Panc1 (cell line): ENCODE measurements around the gene XRCC2. TPM values are rescaled to one million over a fixed set of nuclear protein-coding genes. Genes with fewer than 3 reads are reported as not detected.
A peak's percentile ranks its signal among the peaks of the same experiment; 100 is the strongest.

Source experiments
- ATAC-seq: fragments of 200-7000 bp; cut with Tn5 transposase; 2 replicates; pipeline ENCODE4 v1.9.1; 2020; ENCODE audit warnings: mild to moderate bottlenecking, moderate library complexity
- BruUV-seq: library from RNA; stranded (reverse); fragments of 400-500 nt; replicated peaks from 2 replicates; lab custom pipeline; 2021; lab: Mats Ljungman, UMichigan
- CTCF ChIA-PET: fragments of 300-600 bp; sonication (Branson Sonifier 250); formaldehyde crosslinking; loops from one replicate; lab custom pipeline; 2022; ENCODE audit warnings: antibody characterized with exemption; lab: Charles Lee
- POLR2A ChIA-PET: fragments of 300-600 bp; sonication (Branson Sonifier 250); formaldehyde crosslinking; loops from one replicate; lab custom pipeline; 2022; ENCODE audit warnings: antibody characterized with exemption; lab: Charles Lee
- DNase-seq: peaks from one replicate; pipeline ENCODE4 v3.0.0-alpha.2; 2010; ENCODE audit warnings: low read depth, low spot score
- H3K27ac ChIP-seq: 2 replicates; pipeline ENCODE4 v1.5.1; 2011; ENCODE audit warnings: mild to moderate bottlenecking, low read length, inconsistent platforms
- H3K27me3 ChIP-seq: fragments of 200-500 bp; sonication (Bioruptor generic); 2 replicates; pipeline ENCODE4 v1.6.0; 2014; ENCODE audit warnings: low read length, inconsistent platforms; ENCODE audit not compliant: control insufficient read depth, insufficient read depth
- H3K36me3 ChIP-seq: fragments of 200-500 bp; sonication (Bioruptor generic); 2 replicates; pipeline ENCODE4 v1.5.1; 2014; ENCODE audit warnings: inconsistent platforms, mild to moderate bottlenecking, low read length, moderate library complexity; ENCODE audit not compliant: control insufficient read depth, insufficient read depth
- H3K4me1 ChIP-seq: 2 replicates; pipeline ENCODE4 v1.5.1; 2011; ENCODE audit warnings: inconsistent platforms, mild to moderate bottlenecking, low read length, moderate library complexity; ENCODE audit not compliant: control insufficient read depth, insufficient read depth
- H3K4me3 ChIP-seq, 2 experiments: 2 replicates each; pipeline ENCODE4 v1.5.1; 2011 to 2012; ENCODE audit warnings: low read depth in 2 of 2, low read length in 2 of 2, mild to moderate bottlenecking in 2 of 2, inconsistent platforms in 1 of 2, moderate library complexity in 1 of 2
- H3K9me3 ChIP-seq: fragments of 200-500 bp; sonication (Bioruptor generic); 2 replicates; pipeline ENCODE4 v1.5.1; 2014; ENCODE audit warnings: low read depth, mild to moderate bottlenecking, inconsistent platforms, low read length, moderate library complexity; ENCODE audit not compliant: control insufficient read depth, insufficient read depth
- POLR2AphosphoS5 ChIP-seq: IDR thresholded peaks from 2 replicates; pipeline ENCODE4 v1.6.1; 2012; ENCODE audit warnings: mild to moderate bottlenecking, low read depth, low read length, moderate library complexity
- SIN3A ChIP-seq: IDR thresholded peaks from 2 replicates; pipeline ENCODE4 v1.6.1; 2012; ENCODE audit warnings: low read depth, mild to moderate bottlenecking, low read length, moderate library complexity, borderline replicate concordance; ENCODE audit not compliant: insufficient read depth
- TCF7L2 ChIP-seq: IDR thresholded peaks from 2 replicates; pipeline ENCODE4 v1.6.1; 2011; ENCODE audit warnings: mild to moderate bottlenecking, low read depth, low read length, inconsistent platforms
- in situ Hi-C: cut with HindIII; loops from 2 replicates; pipeline ENCODE4 v1.10.0; 2016; ENCODE audit warnings: low sequenced_read_pairs, low pct_unique_long_range_greater_than_20kb
- intact Hi-C: fragments of 100-400 bp; cut with micrococcal nuclease; formaldehyde crosslinking; loops from one replicate; pipeline ENCODE4 v1.10.0; 2022; ENCODE audit not compliant: unreplicated experiment
- total RNA-seq: library from RNA; stranded (reverse); gene quantifications from one replicate; pipeline ENCODE4 v1.2.1, GENCODE V29; 2021; ENCODE audit not compliant: unreplicated experiment
- TF ChIP-seq, protein P1 (sequence below), 2 experiments: IDR thresholded peaks; 2 replicates each; pipeline ENCODE4 v1.6.1; 2011 to 2012; ENCODE audit warnings: low read depth in 2 of 2, control low read depth in 1 of 2, low read length in 1 of 2, mild to moderate bottlenecking in 1 of 2, moderate library complexity in 1 of 2; ENCODE audit not compliant: insufficient read depth in 1 of 2
- TF ChIP-seq, protein P2 (sequence below): fragments of 450-650 bp; IDR thresholded peaks from 2 replicates; pipeline ENCODE4 v1.5.1; 2017; ENCODE audit warnings: mild to moderate bottlenecking

XRCC2 gene
- total RNA-seq, 1 experiment from 2014 or later: 10.3 TPM

DNA sequence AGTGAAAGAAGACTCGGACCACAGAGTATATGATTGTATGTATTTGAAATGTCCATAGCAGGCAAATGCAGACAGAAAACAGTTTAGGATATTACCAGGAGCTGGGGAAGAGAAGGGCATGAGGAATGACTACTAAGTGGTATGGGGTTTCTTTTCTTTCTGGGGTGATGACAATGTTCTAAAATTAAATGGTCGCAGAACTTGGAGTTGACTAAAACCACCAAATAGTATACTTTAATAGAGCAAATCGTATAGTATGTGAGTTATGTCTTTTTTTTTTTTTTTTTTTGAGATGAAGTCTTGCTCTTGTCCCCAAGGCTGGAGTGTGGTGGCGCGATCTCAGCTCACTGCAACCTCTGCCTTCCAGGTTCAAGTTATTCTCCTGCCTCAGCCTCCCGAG lies 34.6 kb downstream of the XRCC2 start:
- ChIA-PET POLR2A (no interaction called here), CTCF (interaction anchor here (0.7 kb wide), 1 partner anchor 289 kb away, joined by 9 read pairs; no protein-coding TSS in a partner anchor)
- no peaks in the 10 kb centered on the region for H3K27me3 ChIP-seq
- no peaks in the 10 kb centered on the region for H3K9me3 ChIP-seq
- DNase-seq: no peak
- no peaks in the 10 kb centered on the region for H3K36me3 ChIP-seq
- no peak for ATAC-seq
- TF ChIP-seq, protein P1, sequence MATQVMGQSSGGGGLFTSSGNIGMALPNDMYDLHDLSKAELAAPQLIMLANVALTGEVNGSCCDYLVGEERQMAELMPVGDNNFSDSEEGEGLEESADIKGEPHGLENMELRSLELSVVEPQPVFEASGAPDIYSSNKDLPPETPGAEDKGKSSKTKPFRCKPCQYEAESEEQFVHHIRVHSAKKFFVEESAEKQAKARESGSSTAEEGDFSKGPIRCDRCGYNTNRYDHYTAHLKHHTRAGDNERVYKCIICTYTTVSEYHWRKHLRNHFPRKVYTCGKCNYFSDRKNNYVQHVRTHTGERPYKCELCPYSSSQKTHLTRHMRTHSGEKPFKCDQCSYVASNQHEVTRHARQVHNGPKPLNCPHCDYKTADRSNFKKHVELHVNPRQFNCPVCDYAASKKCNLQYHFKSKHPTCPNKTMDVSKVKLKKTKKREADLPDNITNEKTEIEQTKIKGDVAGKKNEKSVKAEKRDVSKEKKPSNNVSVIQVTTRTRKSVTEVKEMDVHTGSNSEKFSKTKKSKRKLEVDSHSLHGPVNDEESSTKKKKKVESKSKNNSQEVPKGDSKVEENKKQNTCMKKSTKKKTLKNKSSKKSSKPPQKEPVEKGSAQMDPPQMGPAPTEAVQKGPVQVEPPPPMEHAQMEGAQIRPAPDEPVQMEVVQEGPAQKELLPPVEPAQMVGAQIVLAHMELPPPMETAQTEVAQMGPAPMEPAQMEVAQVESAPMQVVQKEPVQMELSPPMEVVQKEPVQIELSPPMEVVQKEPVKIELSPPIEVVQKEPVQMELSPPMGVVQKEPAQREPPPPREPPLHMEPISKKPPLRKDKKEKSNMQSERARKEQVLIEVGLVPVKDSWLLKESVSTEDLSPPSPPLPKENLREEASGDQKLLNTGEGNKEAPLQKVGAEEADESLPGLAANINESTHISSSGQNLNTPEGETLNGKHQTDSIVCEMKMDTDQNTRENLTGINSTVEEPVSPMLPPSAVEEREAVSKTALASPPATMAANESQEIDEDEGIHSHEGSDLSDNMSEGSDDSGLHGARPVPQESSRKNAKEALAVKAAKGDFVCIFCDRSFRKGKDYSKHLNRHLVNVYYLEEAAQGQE (IDR thresholded peaks at IDR 0.05; ENCODE audit: insufficient read depth in 1 of 2, low read depth in 2 of 2, low read length in 1 of 2): no peak
- TF ChIP-seq POLR2AphosphoS5: peak; percentile 14; the same call in 1 of the 2 replicates
- H3K4me1 ChIP-seq: no peaks in the 10 kb centered on the region
- in situ Hi-C loops: no loop called here
- intact Hi-C loops: no loop called here
- no TSS peak for BruUV-seq
- H3K4me3 ChIP-seq: no peak overlapping the region
- H3K27ac ChIP-seq: no peak overlapping the region

DNA sequence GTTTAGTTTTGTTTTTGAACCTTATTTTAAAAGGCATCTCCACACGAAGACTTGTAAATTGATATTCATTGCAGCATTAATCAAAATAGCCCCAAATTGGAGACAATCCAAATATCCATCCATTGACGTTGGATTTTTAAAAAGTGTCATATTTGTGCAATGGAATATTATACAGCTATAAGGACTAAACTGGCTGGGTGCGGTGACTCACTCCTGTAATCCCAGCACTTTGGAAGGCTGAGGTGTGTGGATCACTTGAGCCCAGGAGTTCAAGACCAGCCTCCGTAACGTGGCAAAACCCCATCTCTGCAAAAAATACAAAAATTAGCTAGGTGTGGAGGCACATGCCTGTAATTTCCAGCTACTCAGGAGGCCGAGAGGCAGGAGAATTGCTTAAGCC lies 35.1 kb downstream of the XRCC2 start:
- no peaks in the 10 kb centered on the region for H3K9me3 ChIP-seq
- POLR2A ChIA-PET: no interaction called here

More for the DNA sequence above, 35.1 kb downstream of the XRCC2 start:
- intact Hi-C loops: no loop called here
- Histone ChIP-seq H3K27ac (no peak overlapping the region), H3K36me3 (no peaks in the 10 kb centered on the region), H3K4me1 (no peaks in the 10 kb centered on the region), H3K4me3 (no peak overlapping the region; a peak in 1 of 4 replicates), H3K27me3 (no peaks in the 10 kb centered on the region)
- CTCF ChIA-PET: interaction anchor here (0.7 kb wide), 1 partner anchor 288 kb away, joined by 9 read pairs; no protein-coding TSS in a partner anchor
- DNase-seq (no peak), ATAC-seq (no peak)
- in situ Hi-C loops: no loop called here
- BruUV-seq: no TSS peak
- TF ChIP-seq, protein P1 (IDR thresholded peaks at IDR 0.05; ENCODE audit: insufficient read depth in 1 of 2, low read depth in 2 of 2, low read length in 1 of 2): no peak
- TF ChIP-seq, protein P2, sequence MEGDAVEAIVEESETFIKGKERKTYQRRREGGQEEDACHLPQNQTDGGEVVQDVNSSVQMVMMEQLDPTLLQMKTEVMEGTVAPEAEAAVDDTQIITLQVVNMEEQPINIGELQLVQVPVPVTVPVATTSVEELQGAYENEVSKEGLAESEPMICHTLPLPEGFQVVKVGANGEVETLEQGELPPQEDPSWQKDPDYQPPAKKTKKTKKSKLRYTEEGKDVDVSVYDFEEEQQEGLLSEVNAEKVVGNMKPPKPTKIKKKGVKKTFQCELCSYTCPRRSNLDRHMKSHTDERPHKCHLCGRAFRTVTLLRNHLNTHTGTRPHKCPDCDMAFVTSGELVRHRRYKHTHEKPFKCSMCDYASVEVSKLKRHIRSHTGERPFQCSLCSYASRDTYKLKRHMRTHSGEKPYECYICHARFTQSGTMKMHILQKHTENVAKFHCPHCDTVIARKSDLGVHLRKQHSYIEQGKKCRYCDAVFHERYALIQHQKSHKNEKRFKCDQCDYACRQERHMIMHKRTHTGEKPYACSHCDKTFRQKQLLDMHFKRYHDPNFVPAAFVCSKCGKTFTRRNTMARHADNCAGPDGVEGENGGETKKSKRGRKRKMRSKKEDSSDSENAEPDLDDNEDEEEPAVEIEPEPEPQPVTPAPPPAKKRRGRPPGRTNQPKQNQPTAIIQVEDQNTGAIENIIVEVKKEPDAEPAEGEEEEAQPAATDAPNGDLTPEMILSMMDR: no peak
- TF ChIP-seq SIN3A (no peak), POLR2AphosphoS5 (no peak), TCF7L2 (no peak)
